MCF 10A (cell line): Measurements from ENCODE around the gene LRMDA. TPM values are rescaled to one million over a fixed set of nuclear protein-coding genes. Genes with fewer than 3 reads are reported as not detected.

Experiments used
- BruUV-seq: library from RNA; stranded (reverse); fragments of 400-500 nt; replicated peaks from 2 replicates; lab custom pipeline; 2021; lab: Mats Ljungman, UMichigan
- CTCF ChIA-PET: fragments of 300-600 bp; sonication (Branson Sonifier 250); formaldehyde crosslinking; extraction: SDS; loops from one replicate; lab custom pipeline; 2021; ENCODE audit warnings: antibody characterized with exemption, inconsistent platforms; lab: Yijun Ruan, JAX
- POLR2A ChIA-PET: fragments of 300-600, 350-650 bp; sonication (Branson Sonifier 250); formaldehyde crosslinking; extraction: SDS; loops from one replicate; lab custom pipeline; 2020; ENCODE audit warnings: antibody characterized with exemption, inconsistent platforms; lab: Yijun Ruan, JAX
- DNase-seq: peaks from one replicate; pipeline ENCODE4 v3.0.0-alpha.2; 2018; ENCODE audit not compliant: unreplicated experiment
- H3K27ac Mint-ChIP-seq: one replicate; pipeline ENCODE4 v1.8.0; 2022; ENCODE audit warnings: mild to moderate bottlenecking, low read depth, mixed read lengths; ENCODE audit not compliant: unreplicated experiment
- H3K27me3 Mint-ChIP-seq: one replicate; pipeline ENCODE4 v1.8.0; 2022; ENCODE audit warnings: mixed read lengths; ENCODE audit not compliant: insufficient read depth, unreplicated experiment
- H3K36me3 Mint-ChIP-seq: one replicate; pipeline ENCODE4 v1.8.0; 2022; ENCODE audit warnings: mild to moderate bottlenecking, moderate library complexity, mixed read lengths; ENCODE audit not compliant: insufficient read depth, unreplicated experiment
- H3K4me1 Mint-ChIP-seq: one replicate; pipeline ENCODE4 v1.8.0; 2022; ENCODE audit warnings: mixed read lengths; ENCODE audit not compliant: insufficient read depth, unreplicated experiment
- H3K4me3 Mint-ChIP-seq: one replicate; pipeline ENCODE4 v1.8.0; 2022; ENCODE audit warnings: mild to moderate bottlenecking, moderate library complexity, mixed read lengths; ENCODE audit not compliant: unreplicated experiment
- H3K9me3 Mint-ChIP-seq: one replicate; pipeline ENCODE4 v1.8.0; 2022; ENCODE audit warnings: mixed read lengths; ENCODE audit not compliant: unreplicated experiment
- CTCF ChIP-seq: fragments of 200-600 bp; IDR thresholded peaks from one replicate; pipeline ENCODE4 v1.8.0; 2022; ENCODE audit warnings: antibody characterized with exemption, mild to moderate bottlenecking; ENCODE audit not compliant: unreplicated experiment
- intact Hi-C: fragments of 100-400 bp; cut with micrococcal nuclease; formaldehyde crosslinking; loops from 2 replicates; pipeline ENCODE4 v1.14.1; 2022
- total RNA-seq: library from RNA; stranded (reverse); gene quantifications from 2 replicates; pipeline ENCODE4 v1.2.3, GENCODE V29; 2022

LRMDA gene
- total RNA-seq, 1 experiment from 2014 or later = not detected

GRCh38 chr10:75707080-75707840 lies 275.8 kb downstream of the LRMDA start:
- BruUV-seq = no TSS peak
- no peaks in the 10 kb centered on the region for H3K36me3 Mint-ChIP-seq
- ChIA-PET POLR2A (no interaction called here), CTCF (interaction anchor here (0.6 to 0.7 kb wide), 2 partner anchors 422 to 1060 kb away, joined by 3 read pairs; no protein-coding TSS in a partner anchor)
- H3K9me3 Mint-ChIP-seq = no peaks in the 10 kb centered on the region
- intact Hi-C loops = no loop called here
- no peak for DNase-seq
- no peaks in the 10 kb centered on the region for H3K4me1 Mint-ChIP-seq
- no peak for TF ChIP-seq CTCF
- H3K27me3 Mint-ChIP-seq = peaks cover 2% of the 10 kb centered on the region
- no peak overlapping the region for H3K27ac Mint-ChIP-seq
- H3K4me3 Mint-ChIP-seq = no peak overlapping the region

- Mint-ChIP-seq H3K4me3 (no peak overlapping the region), H3K27ac (no peak overlapping the region), H3K9me3 (no peaks in the 10 kb centered on the region), H3K36me3 (no peaks in the 10 kb centered on the region), H3K4me1 (no peaks in the 10 kb centered on the region), H3K27me3 (no peaks in the 10 kb centered on the region)
- no peak for TF ChIP-seq CTCF
- intact Hi-C loops = no loop called here
- BruUV-seq = no TSS peak
- DNase-seq = no peak
- ChIA-PET POLR2A (no interaction called here), CTCF (no interaction called here)
Measured at GRCh38 chr10:75708060-75708459, 276.6 kb downstream of the LRMDA start.

GRCh38 chr10:75709245-75709644 lies 277.8 kb downstream of the LRMDA start:
- H3K27ac Mint-ChIP-seq = no peak overlapping the region
- H3K9me3 Mint-ChIP-seq = no peaks in the 10 kb centered on the region
- no peaks in the 10 kb centered on the region for H3K4me1 Mint-ChIP-seq
- H3K36me3 Mint-ChIP-seq = no peaks in the 10 kb centered on the region
- BruUV-seq = no TSS peak
- intact Hi-C loops = no loop called here
- H3K4me3 Mint-ChIP-seq = no peak overlapping the region
- POLR2A ChIA-PET = no interaction called here
- CTCF ChIA-PET = no interaction called here
- no peaks in the 10 kb centered on the region for H3K27me3 Mint-ChIP-seq
- TF ChIP-seq CTCF = no peak
- no peak for DNase-seq

GRCh38 chr10:75709811-75710210 lies 278.4 kb downstream of the LRMDA start:
- POLR2A ChIA-PET = no interaction called here
- H3K27ac Mint-ChIP-seq = no peak overlapping the region
- H3K27me3 Mint-ChIP-seq = no peaks in the 10 kb centered on the region
- CTCF ChIA-PET = interaction anchor here (0.6 kb wide), 1 partner anchor 200 kb away, joined by 4 read pairs; no protein-coding TSS in a partner anchor
- TF ChIP-seq CTCF = no peak
- no peak overlapping the region for H3K4me3 Mint-ChIP-seq
- intact Hi-C loops = loop anchor here (10.0 kb wide), 1 partner anchor 305 kb away; the partner anchor contains the start of gene ZNF503
- BruUV-seq = no TSS peak
- H3K4me1 Mint-ChIP-seq = no peaks in the 10 kb centered on the region
- H3K9me3 Mint-ChIP-seq = no peaks in the 10 kb centered on the region
- no peak for DNase-seq
- H3K36me3 Mint-ChIP-seq = no peaks in the 10 kb centered on the region
